Measurements from ENCODE around the gene TFDP2. TPM values are rescaled to one million over a fixed set of nuclear protein-coding genes. Genes with fewer than 3 reads are reported as not detected.
"Not testable (repeated sequence)": the region's sequence is repeated elsewhere in the genome, so short reads cannot be mapped to it uniquely, and the experiment has no call there.

TFDP2 gene
- total RNA-seq, 1 donor from 2014 or later = 23.0 TPM

GRCh38 chr3:142129516-142130171 lies 19.7 kb downstream of the TFDP2 start:
- DNase-seq (ENCODE audit: low spot score) (no peak), ATAC-seq (no peak)

- DNase-seq (ENCODE audit: low spot score) = no peak
- peak; percentile 67 for ATAC-seq
Measured at GRCh38 chr3:142127941-142128658, 21.2 kb downstream of the TFDP2 start.

- DNase-seq (ENCODE audit: low spot score) (no peak), ATAC-seq (no peak)
Measured at GRCh38 chr3:142124243-142124642, 25.1 kb downstream of the TFDP2 start.

GRCh38 chr3:142120707-142121106 lies 28.6 kb downstream of the TFDP2 start:
- no peak for ATAC-seq
- no peak for DNase-seq (ENCODE audit: low spot score)

- no peak for DNase-seq (ENCODE audit: low spot score)
- ATAC-seq = no peak
Measured at GRCh38 chr3:142118911-142119310, 30.4 kb downstream of the TFDP2 start.

- DNase-seq (ENCODE audit: low spot score) = no peak
Measured at GRCh38 chr3:142117056-142117851, 32.1 kb downstream of the TFDP2 start.

GRCh38 chr3:142115867-142116668 lies 33.3 kb downstream of the TFDP2 start:
- ATAC-seq = no peak

More at GRCh38 chr3:142117056-142117851, 32.1 kb downstream of the TFDP2 start:
- no peak for ATAC-seq

GRCh38 chr3:142112601-142113000 lies 36.7 kb downstream of the TFDP2 start:
- DNase-seq (ENCODE audit: low spot score) = no peak
- ATAC-seq = no peak

More at GRCh38 chr3:142115867-142116668, 33.3 kb downstream of the TFDP2 start:
- no peak for DNase-seq (ENCODE audit: low spot score)

- ATAC-seq (no peak), DNase-seq (ENCODE audit: low spot score) (no peak)
Measured at GRCh38 chr3:142106548-142106947, 42.8 kb downstream of the TFDP2 start.

GRCh38 chr3:142105991-142106390 lies 43.4 kb downstream of the TFDP2 start:
- DNase-seq (ENCODE audit: low spot score) (no peak), ATAC-seq (no peak)

GRCh38 chr3:142104763-142105162 lies 44.6 kb downstream of the TFDP2 start:
- ATAC-seq = peak; percentile 53
- DNase-seq (ENCODE audit: low spot score) = no peak

GRCh38 chr3:142098964-142099363 lies 50.4 kb downstream of the TFDP2 start:
- DNase-seq (ENCODE audit: low spot score) (no peak), ATAC-seq (no peak)

GRCh38 chr3:142097099-142097843 lies 52.1 kb downstream of the TFDP2 start:
- DNase-seq (ENCODE audit: low spot score) (no peak), ATAC-seq (no peak)

- DNase-seq (ENCODE audit: low spot score) (no peak), ATAC-seq (no peak)
Measured at GRCh38 chr3:142095841-142096240, 53.5 kb downstream of the TFDP2 start.

GRCh38 chr3:142088925-142089324 lies 60.4 kb downstream of the TFDP2 start:
- DNase-seq (ENCODE audit: low spot score); ATAC-seq: not testable (repeated sequence)

GRCh38 chr3:142088522-142088921 lies 60.8 kb downstream of the TFDP2 start:
- DNase-seq (ENCODE audit: low spot score) (no peak), ATAC-seq (peak; percentile 54)

- ATAC-seq = no peak
- no peak for DNase-seq (ENCODE audit: low spot score)
Measured at GRCh38 chr3:142087676-142088075, 61.7 kb downstream of the TFDP2 start.

GRCh38 chr3:142086581-142087090 lies 62.7 kb downstream of the TFDP2 start:
- ATAC-seq = peak; percentile 26
- no peak for DNase-seq (ENCODE audit: low spot score)

GRCh38 chr3:142081178-142081577 lies 68.2 kb downstream of the TFDP2 start:
- no peak for DNase-seq (ENCODE audit: low spot score)
- no peak for ATAC-seq
